Ovary (tissue), 9 donors: ENCODE results near the gene OR10J4. TPM values are rescaled to one million over a fixed set of nuclear protein-coding genes. Genes with fewer than 3 reads are reported as not detected.
"Not testable (repeated sequence)": the region's sequence is repeated elsewhere in the genome, so short reads cannot be mapped to it uniquely, and the experiment has no call there.

Experiments used
- DNase-seq, 5 donors: peaks; one replicate each; pipeline ENCODE4 v3.0.0-alpha.2; 2019 to 2020
- H3K27ac ChIP-seq, 2 donors: fragments of 200-600 bp; one replicate each; pipeline versions ENCODE4 v1.5.1 to v1.8.0; 2019 to 2022
- H3K27me3 ChIP-seq: fragments of 200-600 bp; one replicate; pipeline ENCODE4 v1.8.0; 2022
- H3K36me3 ChIP-seq: fragments of 200-600 bp; sonication (generic); one replicate; pipeline ENCODE4 v1.5.1; 2019
- H3K4me1 ChIP-seq: one replicate; pipeline ENCODE4 v1.8.1; 2013; ENCODE audit warnings: mild to moderate bottlenecking, moderate library complexity; ENCODE audit not compliant: insufficient read depth
- H3K4me3 ChIP-seq: fragments of 200-600 bp; sonication (generic); one replicate; pipeline ENCODE4 v1.5.1; 2017
- H3K9me3 ChIP-seq, 2 donors: fragments of 200-600 bp in 1 of 2; sonication (generic) in 1 of 2; one replicate each; pipeline versions ENCODE4 v1.5.1 to v1.8.1; 2013 to 2019; ENCODE audit warnings: mild to moderate bottlenecking in 1 of 2, moderate library complexity in 1 of 2
- EP300 ChIP-seq: sonication (generic); formaldehyde crosslinking; IDR thresholded peaks from one replicate; pipeline ENCODE4 v1.6.1; 2017; ENCODE audit warnings: antibody characterized with exemption
- POLR2A ChIP-seq: fragments of 450-650 bp; IDR thresholded peaks from one replicate; pipeline ENCODE4 v1.6.1; 2017; ENCODE audit warnings: antibody characterized with exemption, mild to moderate bottlenecking, moderate library complexity
- WGBS, 3 donors: extraction: QIAGEN DNeasy Blood & Tissue Kit in 1 of 3; methylation state at CpG; one replicate each; pipeline versions ENCODE4 v1.1.5 to v1.1.7; 2013 to 2017; 5-methylcytosine and 5-hydroxymethylcytosine counted together
- intact Hi-C, 4 donors: fragments of 100-400 bp; cut with DNase I; formaldehyde crosslinking; loops; one replicate each; pipeline versions ENCODE4 v1.11.0 to v1.15.1; 2022 to 2023
- polyA plus RNA-seq, 2 donors: library from polyadenylated mRNA; stranded (reverse); fragments of 200-250 nt in 1 of 2; fragments of 350-450 nt in 1 of 2; fragmentation: Illumina TruSeq in 1 of 2; extraction: RNeasy Lipid Tissue Mini Kit (QIAGEN cat#74804) in 1 of 2; gene quantifications; one replicate each; pipeline ENCODE4 v1.2.3, GENCODE V29; 2013 to 2014
- total RNA-seq, 7 donors: library from RNA; depleted of rRNA in 2 of 7; stranded (reverse); fragments of >200 nt in 2 of 7; fragmentation: NEBNext Ultra II Directional in 3 of 7; extraction: Animal tissue kit (Norgen Biotek cat#: 25700) in 3 of 7; gene quantifications; one replicate each; pipeline versions ENCODE4 v1.1.0 to v1.2.4, GENCODE V29; 2016 to 2023
- TF ChIP-seq, protein P1 (sequence below), 3 donors: fragments of 450-650 bp in 2 of 3; fragments of 200-600 bp in 1 of 3; IDR thresholded peaks; one replicate each; pipeline versions ENCODE4 v1.5.1 to v1.8.0; 2016 to 2022; ENCODE audit warnings: antibody characterized with exemption in 3 of 3, mild to moderate bottlenecking in 1 of 3
- donor health status: DM: no; HTN: no; CAD: no; lungs with moderate emphysema.
- donor health status: DM: no; HTN: no; CAD: no.
- donor health status: Bipolar disorder and iron deficiency.
- donor health status: DM: yes; HTN: yes; CAD: no.
- donor health status: DM: no; HTN: no; CAD: no.
- donor health status: DM: yes; HTN: yes; CAD: no.

Gene OR10J4
- total and polyA plus RNA-seq, 9 donors: not detected

DNA sequence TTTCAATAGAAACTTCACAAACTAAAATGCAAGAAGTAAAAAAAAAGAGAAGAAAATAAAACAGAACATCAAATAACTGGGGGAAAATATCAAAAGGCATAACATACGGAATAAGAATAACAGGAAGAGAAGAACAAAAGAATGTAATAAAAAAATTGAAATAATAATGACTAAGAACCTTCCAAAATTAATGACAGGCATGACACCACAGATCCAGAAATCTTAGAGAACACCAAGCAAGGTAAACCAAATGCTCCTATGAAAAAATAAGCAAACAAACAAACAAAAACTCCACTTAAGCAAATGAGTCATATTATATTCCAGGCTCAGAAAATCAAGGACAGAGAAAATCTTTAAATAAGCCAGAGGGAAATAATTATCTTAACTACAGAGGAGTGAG, 16.2 kb downstream of the OR10J4 start:
- Histone ChIP-seq H3K4me3 (no peak overlapping the region), H3K27me3 (no peaks in the 10 kb centered on the region), H3K36me3 (no peaks in the 10 kb centered on the region), H3K9me3 (no peaks in the 10 kb centered on the region), H3K4me1 (no peaks in the 10 kb centered on the region), H3K27ac (no peak overlapping the region)
- intact Hi-C loops: no loop called here
- no peak for TF ChIP-seq EP300
- TF ChIP-seq POLR2A: no peak
- TF ChIP-seq, protein P1, sequence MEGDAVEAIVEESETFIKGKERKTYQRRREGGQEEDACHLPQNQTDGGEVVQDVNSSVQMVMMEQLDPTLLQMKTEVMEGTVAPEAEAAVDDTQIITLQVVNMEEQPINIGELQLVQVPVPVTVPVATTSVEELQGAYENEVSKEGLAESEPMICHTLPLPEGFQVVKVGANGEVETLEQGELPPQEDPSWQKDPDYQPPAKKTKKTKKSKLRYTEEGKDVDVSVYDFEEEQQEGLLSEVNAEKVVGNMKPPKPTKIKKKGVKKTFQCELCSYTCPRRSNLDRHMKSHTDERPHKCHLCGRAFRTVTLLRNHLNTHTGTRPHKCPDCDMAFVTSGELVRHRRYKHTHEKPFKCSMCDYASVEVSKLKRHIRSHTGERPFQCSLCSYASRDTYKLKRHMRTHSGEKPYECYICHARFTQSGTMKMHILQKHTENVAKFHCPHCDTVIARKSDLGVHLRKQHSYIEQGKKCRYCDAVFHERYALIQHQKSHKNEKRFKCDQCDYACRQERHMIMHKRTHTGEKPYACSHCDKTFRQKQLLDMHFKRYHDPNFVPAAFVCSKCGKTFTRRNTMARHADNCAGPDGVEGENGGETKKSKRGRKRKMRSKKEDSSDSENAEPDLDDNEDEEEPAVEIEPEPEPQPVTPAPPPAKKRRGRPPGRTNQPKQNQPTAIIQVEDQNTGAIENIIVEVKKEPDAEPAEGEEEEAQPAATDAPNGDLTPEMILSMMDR (IDR thresholded peaks at IDR 0.05): no peak
- 58 to 70% (median 68%) methylated on average over 1 of the region's 1 CpG for WGBS, 3 donors
- no peak for DNase-seq

DNA sequence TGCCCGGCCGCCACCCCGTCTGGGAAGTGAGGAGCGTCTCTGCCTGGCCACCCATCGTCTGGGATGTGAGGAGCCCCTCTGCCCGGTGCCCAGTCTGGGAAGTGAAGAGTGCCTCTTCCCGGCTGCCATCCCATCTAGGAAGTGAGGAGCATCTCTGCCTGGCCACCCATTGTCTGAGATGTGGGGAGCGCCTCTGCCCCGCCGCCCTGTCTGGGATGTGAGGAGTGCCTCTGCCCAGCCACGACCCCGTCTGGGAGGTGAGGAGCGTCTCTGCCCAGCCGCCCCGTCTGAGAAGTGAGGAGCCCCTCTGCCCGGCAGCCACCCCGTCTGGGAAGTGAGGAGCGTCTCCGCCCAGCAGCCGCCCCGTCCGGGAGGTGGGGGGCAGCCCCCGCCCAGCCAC, 17.6 kb downstream of the OR10J4 start:
- DNase-seq, intact Hi-C loops: not testable (repeated sequence)
- WGBS, 3 donors: 91 to 95% (median 95%) methylated on average over 4 to 19 of the region's 23 CpGs

DNA sequence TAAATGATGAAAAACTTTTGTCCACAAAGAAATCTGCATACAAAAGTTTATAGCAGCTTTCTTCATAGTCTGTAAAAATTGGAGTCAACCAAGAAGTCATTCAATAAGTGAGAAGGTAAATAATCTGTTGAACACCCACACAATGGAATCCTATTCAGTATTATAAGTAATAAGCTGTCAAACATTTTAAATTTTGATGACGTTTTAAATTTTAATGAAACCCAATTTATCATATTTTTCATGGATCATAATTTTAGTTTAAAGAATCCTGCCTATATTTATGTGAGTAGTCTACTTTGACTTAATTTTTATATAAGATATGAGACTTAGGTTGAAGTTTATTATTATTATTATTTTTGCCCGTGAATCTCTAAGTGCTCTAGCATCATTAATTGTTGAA, 27.5 kb downstream of the OR10J4 start:
- Histone ChIP-seq H3K27me3 (no peaks in the 10 kb centered on the region), H3K9me3 (no peaks in the 10 kb centered on the region), H3K27ac (no peak overlapping the region), H3K36me3 (no peaks in the 10 kb centered on the region), H3K4me1 (no peaks in the 10 kb centered on the region), H3K4me3 (no peak overlapping the region)
- TF ChIP-seq EP300 (no peak), POLR2A (no peak)
- TF ChIP-seq, protein P1 (IDR thresholded peaks at IDR 0.05): no peak
- WGBS, 3 donors: 64 to 71% (median 70%) methylated on average over 2 of the region's 2 CpGs
- no peak for DNase-seq
- intact Hi-C loops: no loop called here

More for the DNA sequence above, 17.6 kb downstream of the OR10J4 start:
- not testable (repeated sequence) for H3K9me3 ChIP-seq, H3K4me3 ChIP-seq, H3K36me3 ChIP-seq, H3K27ac ChIP-seq, H3K4me1 ChIP-seq, H3K27me3 ChIP-seq

GRCh38 chr1:159465191-159465603, 33.2 kb downstream of the OR10J4 start:
- TF ChIP-seq POLR2A (no peak), EP300 (no peak)
- TF ChIP-seq, protein P1 (IDR thresholded peaks at IDR 0.05): no peak

GRCh38 chr1:159468321-159468720, 36.3 kb downstream of the OR10J4 start:
- TF ChIP-seq, protein P1 (IDR thresholded peaks at IDR 0.05): no peak
- no peak for TF ChIP-seq POLR2A
- no peak for TF ChIP-seq EP300
- H3K4me1 ChIP-seq: no peaks in the 10 kb centered on the region
- intact Hi-C loops: no loop called here
- H3K9me3 ChIP-seq: no peaks in the 10 kb centered on the region
- no peak overlapping the region for H3K4me3 ChIP-seq
- DNase-seq: no peak
- H3K36me3 ChIP-seq: no peaks in the 10 kb centered on the region
- 67 to 85% (median 80%) methylated on average over 2 of the region's 2 CpGs for WGBS, 3 donors
- no peak overlapping the region for H3K27ac ChIP-seq
- no peaks in the 10 kb centered on the region for H3K27me3 ChIP-seq

More at GRCh38 chr1:159465191-159465603, 33.2 kb downstream of the OR10J4 start:
- no peaks in the 10 kb centered on the region for H3K36me3 ChIP-seq
- WGBS, 3 donors: 73 to 77% (median 74%) methylated on average over 3 of the region's 3 CpGs
- no peak for DNase-seq
- intact Hi-C loops: no loop called here
- H3K27me3 ChIP-seq: no peaks in the 10 kb centered on the region
- no peak overlapping the region for H3K4me3 ChIP-seq
- H3K27ac ChIP-seq: no peak overlapping the region
- no peaks in the 10 kb centered on the region for H3K9me3 ChIP-seq
- no peaks in the 10 kb centered on the region for H3K4me1 ChIP-seq
